CD4-positive, CD25-positive, alpha-beta regulatory T cell (primary cell): ENCODE measurements around the gene DPY19L1. TPM values are rescaled to one million over a fixed set of nuclear protein-coding genes. Genes with fewer than 3 reads are reported as not detected.
"Not testable (repeated sequence)": the region's sequence is repeated elsewhere in the genome, so short reads cannot be mapped to it uniquely, and the experiment has no call there.

Experiments used
- ATAC-seq, 2 donors: fragments of 150-1000 bp; cut with Tn5 transposase; one replicate each; pipeline ENCODE4 v1.10.0; 2021; ENCODE audit warnings: low read depth in 2 of 2, moderate number of reproducible peaks in 2 of 2, moderate library complexity in 1 of 2
- DNase-seq, 3 donors: peaks; one replicate each; pipeline versions ENCODE4 v3.0.0 to v3.0.0-alpha.2; 2012 to 2022; ENCODE audit warnings: mixed read lengths in 1 of 3
- H3K27ac ChIP-seq: one replicate; pipeline ENCODE4 v1.7.0; 2013; ENCODE audit warnings: mild to moderate bottlenecking, low read length; ENCODE audit not compliant: insufficient read depth, poor library complexity, severe bottlenecking
- H3K27me3 ChIP-seq: one replicate; pipeline ENCODE4 v1.7.0; 2013; ENCODE audit warnings: low read length; ENCODE audit not compliant: control insufficient read depth, insufficient read depth
- H3K36me3 ChIP-seq: one replicate; pipeline ENCODE4 v1.7.0; 2013; ENCODE audit warnings: mild to moderate bottlenecking, low read length, moderate library complexity; ENCODE audit not compliant: control insufficient read depth, insufficient read depth
- H3K4me1 ChIP-seq: 2 replicates; pipeline ENCODE4 v1.7.0; 2013; ENCODE audit warnings: mild to moderate bottlenecking, low read length; ENCODE audit not compliant: insufficient read depth, control insufficient read depth, poor library complexity, severe bottlenecking
- H3K4me3 ChIP-seq: one replicate; pipeline ENCODE4 v1.7.0; 2013; ENCODE audit warnings: low read depth, mild to moderate bottlenecking, low read length, moderate library complexity
- H3K9me3 ChIP-seq, 2 experiments: 1 replicate in 1 of 2; 2 replicates in 1 of 2; pipeline ENCODE4 v1.7.0; 2013; ENCODE audit warnings: low read length in 2 of 2, mild to moderate bottlenecking in 1 of 2, moderate library complexity in 1 of 2; ENCODE audit not compliant: control insufficient read depth in 2 of 2
- H3K27ac Mint-ChIP-seq, 3 donors: one replicate each; pipeline ENCODE4 v1.8.0; 2020 to 2022; ENCODE audit warnings: mild to moderate bottlenecking in 3 of 3, mixed read lengths in 3 of 3, moderate library complexity in 2 of 3
- H3K27me3 Mint-ChIP-seq: one replicate; pipeline ENCODE4 v1.8.0; 2022; ENCODE audit warnings: mild to moderate bottlenecking, mixed read lengths
- H3K36me3 Mint-ChIP-seq: one replicate; pipeline ENCODE4 v1.8.0; 2020; ENCODE audit warnings: mixed read lengths
- H3K4me1 Mint-ChIP-seq, 4 donors: one replicate each; pipeline ENCODE4 v1.8.0; 2020 to 2022; ENCODE audit warnings: mixed read lengths in 4 of 4, mild to moderate bottlenecking in 1 of 4
- H3K4me3 Mint-ChIP-seq, 4 donors: one replicate each; pipeline ENCODE4 v1.8.0; 2020 to 2022; ENCODE audit warnings: mild to moderate bottlenecking in 4 of 4, mixed read lengths in 4 of 4, moderate library complexity in 3 of 4
- H3K9me3 Mint-ChIP-seq, 7 donors: one replicate each; pipeline ENCODE4 v1.8.0; 2020 to 2022; ENCODE audit warnings: mixed read lengths in 7 of 7, mild to moderate bottlenecking in 3 of 7, moderate library complexity in 2 of 7
- polyA plus RNA-seq, 4 donors: library from polyadenylated mRNA; unstranded; fragments of 300-500 nt; fragmentation: Illumina TruSeq; gene quantifications; one replicate each; pipeline ENCODE4 v1.2.3, GENCODE V29; 2021
- total RNA-seq: library from RNA; stranded (reverse); gene quantifications from one replicate; pipeline ENCODE4 v1.2.3, GENCODE V29; 2022

The DPY19L1 gene
- total and polyA plus RNA-seq, 5 donors from 2014 or later: 0.41 to 8.3 (median 1.1) TPM

DNA sequence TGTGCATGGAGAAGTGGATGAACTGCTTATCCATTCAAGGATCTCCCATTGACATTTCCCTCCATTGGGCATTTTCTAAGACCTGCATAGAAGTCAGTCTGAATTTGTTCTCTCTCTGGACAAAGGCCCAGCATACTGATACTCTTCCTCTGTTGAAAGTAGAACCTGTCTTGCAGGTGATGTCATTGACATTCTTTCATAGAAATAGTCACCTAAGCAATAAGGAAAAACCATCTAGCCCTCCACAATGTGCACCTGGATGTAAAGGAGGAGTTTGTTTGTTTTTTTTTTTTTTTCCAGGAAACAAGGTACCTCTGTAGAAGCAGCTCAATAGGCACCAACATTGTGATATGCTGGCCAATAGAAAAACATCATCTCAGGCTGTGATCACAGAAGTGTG lies 150.4 kb downstream of the DPY19L1 start:
- H3K4me3 Mint-ChIP-seq: no peak overlapping the region
- Histone ChIP-seq H3K27me3 (no peaks in the 10 kb centered on the region), H3K4me1 (no peaks in the 10 kb centered on the region), H3K27ac (no peak overlapping the region), H3K36me3 (no peaks in the 10 kb centered on the region), H3K9me3 (peaks cover 2 to 9% of the 10 kb centered on the region in 2 experiments), H3K4me3 (no peak overlapping the region)
- no peaks in the 10 kb centered on the region for H3K27me3 Mint-ChIP-seq
- no peak for DNase-seq
- peaks cover 0 to 15% (median 6%) of the 10 kb centered on the region in 7 donors for H3K9me3 Mint-ChIP-seq
- H3K36me3 Mint-ChIP-seq: no peaks in the 10 kb centered on the region
- H3K27ac Mint-ChIP-seq: no peak overlapping the region
- H3K4me1 Mint-ChIP-seq: no peaks in the 10 kb centered on the region
- ATAC-seq: no peak

- ATAC-seq, H3K27me3 ChIP-seq, H3K36me3 Mint-ChIP-seq, H3K4me3 ChIP-seq, DNase-seq, H3K4me1 ChIP-seq, H3K36me3 ChIP-seq, H3K27ac Mint-ChIP-seq, H3K27me3 Mint-ChIP-seq, H3K4me3 Mint-ChIP-seq, H3K9me3 ChIP-seq, H3K27ac ChIP-seq, H3K4me1 Mint-ChIP-seq: not testable (repeated sequence)
- H3K9me3 Mint-ChIP-seq: peaks cover 0 to 17% (median 7%) of the 10 kb centered on the region in 7 donors
These were observed 153.4 kb downstream of the DPY19L1 start for GRCh38 chr7:34883855-34884254.

DNA sequence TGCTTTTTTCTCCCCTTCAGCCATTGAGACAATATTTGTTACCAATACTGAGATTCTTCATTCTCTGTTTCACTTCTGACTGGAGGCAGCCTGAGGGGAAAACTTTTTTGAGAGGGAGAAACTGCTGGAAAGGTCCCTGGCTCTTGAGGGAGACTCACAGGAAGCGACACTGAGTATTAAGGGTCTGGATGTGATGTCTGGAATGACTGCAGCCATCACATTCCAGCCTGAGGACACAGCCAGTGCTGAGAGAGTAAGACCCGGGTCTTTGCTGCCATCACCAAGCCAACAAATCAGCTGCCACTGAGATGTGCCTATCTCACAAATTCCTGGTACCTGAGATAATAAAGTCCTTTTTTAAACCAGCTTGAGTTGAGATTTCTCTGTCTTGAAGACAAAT lies 157.4 kb downstream of the DPY19L1 start:
- no peak overlapping the region for H3K27ac Mint-ChIP-seq
- Histone ChIP-seq H3K4me1 (no peaks in the 10 kb centered on the region), H3K36me3 (no peaks in the 10 kb centered on the region), H3K27me3 (no peaks in the 10 kb centered on the region), H3K27ac (no peak overlapping the region), H3K9me3 (peaks cover 2 to 9% of the 10 kb centered on the region in 2 experiments), H3K4me3 (no peak overlapping the region)
- H3K4me1 Mint-ChIP-seq: no peaks in the 10 kb centered on the region
- H3K9me3 Mint-ChIP-seq: peaks cover 0 to 17% (median 5%) of the 10 kb centered on the region in 7 donors
- H3K4me3 Mint-ChIP-seq: no peak overlapping the region
- H3K27me3 Mint-ChIP-seq: no peaks in the 10 kb centered on the region
- ATAC-seq: no peak
- no peaks in the 10 kb centered on the region for H3K36me3 Mint-ChIP-seq
- DNase-seq: no peak

- not testable (repeated sequence) for H3K27me3 ChIP-seq, ATAC-seq, H3K27ac Mint-ChIP-seq, DNase-seq, H3K4me1 Mint-ChIP-seq, H3K36me3 ChIP-seq, H3K27ac ChIP-seq, H3K27me3 Mint-ChIP-seq, H3K9me3 ChIP-seq, H3K4me1 ChIP-seq, H3K36me3 Mint-ChIP-seq, H3K4me3 ChIP-seq, H3K4me3 Mint-ChIP-seq
- H3K9me3 Mint-ChIP-seq: peaks cover 0 to 17% (median 5%) of the 10 kb centered on the region in 7 donors
These were observed 158.1 kb downstream of the DPY19L1 start for GRCh38 chr7:34878944-34879735.

Other genes starting within 250 kb of the DPY19L1 start
- gene TBX20, start 216.6 kb upstream of the DPY19L1 start, total RNA-seq: 1.5 TPM
- under 1 TPM in 1 of 4 donors, not detected in 3; 0.12 TPM for gene TBX20, start 216.6 kb upstream of the DPY19L1 start, polyA plus RNA-seq